HG02763 (cell line): ENCODE data around the gene MNDA.

Experiments
- ATAC-seq: cut with Tn5 transposase; IDR thresholded peaks from one replicate; pipeline ENCODE4 v1.9.1; 2021; ENCODE audit warnings: mild to moderate bottlenecking, moderate library complexity; ENCODE audit not compliant: unreplicated experiment

Gene MNDA

GRCh38 chr1:158830904-158831507 lies at the start of gene MNDA:
MNDA (plus strand) TSS chr1:158831351; CDS start chr1:158842154, 10,803 bp downstream.
- peak; percentile 83 for ATAC-seq

GRCh38 chr1:158793604-158794003 lies 37.5 kb upstream of the MNDA start:
- ATAC-seq: no peak

DNA sequence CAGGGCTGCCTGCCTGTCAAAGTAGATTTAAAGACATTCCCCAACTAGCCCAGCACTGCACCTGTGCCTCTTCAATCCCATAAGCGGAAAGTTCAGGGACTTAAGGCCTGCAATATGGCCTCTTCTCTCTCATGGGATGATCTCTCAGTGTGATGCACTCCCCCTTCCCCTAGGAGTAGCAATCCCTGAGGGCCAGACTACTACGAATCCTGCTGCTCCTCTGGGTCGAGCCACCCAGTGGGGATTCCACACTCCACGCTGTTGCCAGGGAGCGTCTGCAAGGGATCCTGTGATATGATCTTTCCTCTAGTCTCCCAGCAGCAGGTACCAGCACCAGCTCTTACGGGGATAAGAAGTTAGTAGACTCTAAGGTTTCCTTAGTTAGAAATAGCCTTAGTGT lies 36.9 kb upstream of the MNDA start:
- no peak for ATAC-seq

DNA sequence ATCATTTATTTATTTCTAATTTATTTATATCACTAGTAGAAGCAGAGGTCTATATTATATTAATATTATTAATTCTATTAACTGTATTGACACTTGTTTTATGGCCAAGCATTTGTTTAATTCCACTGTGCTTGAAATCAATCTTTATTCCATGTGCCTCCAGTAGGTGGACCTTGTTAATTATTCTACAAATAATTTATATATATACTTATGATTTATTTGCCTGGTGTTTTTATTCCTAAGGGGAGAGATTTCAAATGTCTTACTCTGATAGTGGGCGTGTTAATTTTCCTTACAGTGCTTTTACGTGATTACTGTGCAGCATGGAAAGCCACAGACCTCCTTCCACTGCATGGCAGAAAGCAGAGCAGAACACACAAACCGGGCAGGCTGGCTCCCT lies 32.6 kb upstream of the MNDA start:
- ATAC-seq: no peak

- ATAC-seq: no peak
Observed at GRCh38 chr1:158799689-158800088, 31.5 kb upstream of the MNDA start.

- no peak for ATAC-seq
Observed at GRCh38 chr1:158800526-158800925, 30.6 kb upstream of the MNDA start.

GRCh38 chr1:158801396-158801795 lies 29.8 kb upstream of the MNDA start:
- ATAC-seq: no peak

DNA sequence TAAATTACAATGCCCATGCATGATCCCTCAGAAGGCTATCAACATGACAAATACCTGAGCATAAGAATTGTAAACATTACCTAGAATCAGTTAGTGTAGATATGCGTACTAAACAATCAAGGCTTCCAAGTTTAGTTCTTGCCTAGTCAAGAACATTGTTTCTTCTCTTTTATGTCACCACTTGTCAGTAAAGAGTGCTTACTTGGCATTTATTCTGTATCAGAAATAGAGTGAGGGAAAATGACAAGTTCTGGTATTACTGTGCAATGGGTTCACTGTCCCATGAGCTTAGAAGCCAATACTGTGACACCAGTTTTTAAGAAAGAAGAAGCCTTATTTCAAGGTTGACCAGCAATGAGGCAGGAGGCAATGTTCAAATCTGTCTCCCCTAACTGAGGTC lies 27.5 kb upstream of the MNDA start:
- ATAC-seq: no peak

DNA sequence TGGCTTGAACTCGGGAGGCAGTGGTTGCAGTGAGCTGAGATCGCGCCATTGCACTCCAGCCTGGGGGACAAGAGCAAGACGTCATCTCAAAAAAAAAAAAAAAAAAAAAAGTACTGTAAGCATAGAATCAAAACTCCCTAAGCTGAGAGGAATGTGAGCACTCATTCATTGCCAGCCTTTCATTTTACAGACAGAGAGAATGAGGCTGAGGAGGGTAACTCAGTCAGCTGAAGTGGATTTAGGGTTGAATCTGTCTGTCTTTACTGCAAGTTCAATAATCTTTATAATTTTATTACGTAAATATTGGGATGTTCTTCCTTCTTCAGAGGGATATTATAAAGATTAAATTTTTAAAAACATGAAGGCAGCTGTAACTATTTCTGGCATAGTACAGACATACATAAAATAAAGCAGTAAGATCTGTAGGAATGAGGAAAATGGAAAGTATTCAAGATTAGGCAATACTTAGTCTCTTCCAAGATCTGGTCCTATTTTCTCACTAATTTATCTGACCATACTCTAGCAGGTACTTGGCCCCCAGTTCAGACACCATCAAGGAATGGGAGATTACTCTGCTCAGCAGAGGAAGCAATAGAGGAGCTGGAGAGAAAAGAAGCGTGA lies 24.1 kb upstream of the MNDA start:
- no peak for ATAC-seq

DNA sequence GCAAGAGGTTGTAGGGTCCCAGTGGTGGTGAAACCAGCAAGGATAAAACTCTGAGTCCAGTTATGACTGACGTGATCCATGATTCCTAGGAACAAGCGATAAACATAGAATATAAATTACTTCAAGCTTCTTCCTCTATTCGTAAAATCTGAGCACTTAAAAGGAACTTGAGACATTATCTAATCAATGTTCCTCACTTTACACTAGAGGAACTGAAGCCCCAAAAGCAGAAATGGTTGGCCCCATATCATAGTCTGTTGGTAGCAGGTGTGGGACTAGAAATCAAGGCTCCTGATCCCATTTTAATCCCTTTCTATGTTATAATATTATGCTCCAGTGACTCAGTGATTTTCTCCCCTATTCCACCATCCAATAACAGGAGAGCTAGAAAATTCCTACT lies 21.9 kb upstream of the MNDA start:
- no peak for ATAC-seq

DNA sequence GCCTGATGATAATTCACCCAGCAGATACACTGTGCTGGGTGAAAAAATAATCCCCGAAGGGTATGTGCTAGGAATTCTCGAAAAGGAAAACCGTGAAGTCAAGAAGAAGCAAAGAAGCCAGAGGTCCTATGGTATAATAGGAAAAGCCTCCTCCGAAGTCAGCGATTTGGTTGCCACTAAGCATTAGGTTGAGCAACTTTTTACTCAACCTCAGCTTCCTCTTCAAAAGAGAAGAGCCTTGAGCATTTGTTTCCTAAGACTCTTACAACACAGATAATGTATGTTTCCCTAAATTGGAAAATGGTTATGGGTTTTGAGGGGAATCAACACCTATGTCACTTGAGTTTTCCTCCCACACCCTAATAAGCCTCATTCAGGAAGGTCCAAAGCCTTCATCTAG lies 21.3 kb upstream of the MNDA start:
- no peak for ATAC-seq

DNA sequence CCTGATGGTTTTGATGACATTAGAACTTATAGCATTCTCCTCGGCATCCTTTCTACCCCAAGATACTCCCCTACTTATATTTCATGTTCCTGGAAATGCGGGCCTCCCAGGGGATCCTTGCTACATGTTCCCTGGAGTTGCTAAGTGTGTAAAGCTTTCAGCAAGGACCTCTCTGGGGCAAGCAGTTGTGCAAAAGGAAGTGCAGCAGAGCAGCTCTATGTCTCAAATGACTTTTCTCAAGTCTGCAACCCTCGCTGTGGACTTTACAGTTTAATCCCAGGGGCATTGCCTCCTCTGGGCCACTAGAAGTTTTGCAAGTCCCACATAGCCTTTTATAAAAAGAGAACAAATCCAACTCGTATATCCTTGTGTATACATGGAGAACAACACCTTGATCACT lies 20.8 kb upstream of the MNDA start:
- ATAC-seq: no peak

DNA sequence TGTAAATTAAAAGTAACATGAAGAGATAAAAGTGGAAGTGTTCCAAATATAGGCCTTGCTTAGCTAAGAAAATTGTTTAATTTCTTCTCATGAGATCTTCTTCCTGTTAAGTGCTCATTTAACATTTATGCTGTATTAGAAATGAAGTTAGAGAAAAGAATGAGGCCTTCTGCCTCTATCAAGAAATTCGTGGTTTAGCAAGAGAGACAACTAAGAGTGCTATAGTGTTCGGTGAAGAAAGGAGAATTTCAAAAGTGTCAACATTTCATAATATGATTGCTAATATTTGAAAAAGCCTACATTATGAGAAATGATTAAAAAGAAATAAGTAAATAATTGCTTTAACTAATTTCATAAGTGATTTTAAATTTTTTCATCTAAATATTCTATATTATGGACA lies 18.8 kb upstream of the MNDA start:
- ATAC-seq: no peak

GRCh38 chr1:158813164-158813563 lies 18.0 kb upstream of the MNDA start:
- no peak for ATAC-seq

DNA sequence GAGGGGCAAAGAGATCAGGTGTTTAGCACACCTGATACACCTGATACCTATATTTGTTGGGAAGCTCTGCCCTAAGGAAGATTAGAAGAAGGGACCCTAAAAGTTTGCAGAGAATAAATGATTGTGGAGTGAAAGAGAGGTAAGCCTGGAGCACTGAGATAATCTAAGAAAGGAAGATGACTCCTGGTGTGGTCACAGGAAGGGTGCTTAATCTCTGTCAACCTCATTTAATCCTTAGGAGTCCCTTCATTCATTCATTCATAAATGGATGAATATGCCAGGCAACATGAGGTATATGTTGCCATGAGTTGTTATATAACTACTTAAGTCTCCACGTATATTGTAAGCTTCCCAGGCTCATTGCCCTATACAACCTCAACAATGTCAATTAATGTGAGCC lies 16.2 kb upstream of the MNDA start:
- no peak for ATAC-seq

GRCh38 chr1:158818560-158818959 lies 12.6 kb upstream of the MNDA start:
- ATAC-seq: no peak

DNA sequence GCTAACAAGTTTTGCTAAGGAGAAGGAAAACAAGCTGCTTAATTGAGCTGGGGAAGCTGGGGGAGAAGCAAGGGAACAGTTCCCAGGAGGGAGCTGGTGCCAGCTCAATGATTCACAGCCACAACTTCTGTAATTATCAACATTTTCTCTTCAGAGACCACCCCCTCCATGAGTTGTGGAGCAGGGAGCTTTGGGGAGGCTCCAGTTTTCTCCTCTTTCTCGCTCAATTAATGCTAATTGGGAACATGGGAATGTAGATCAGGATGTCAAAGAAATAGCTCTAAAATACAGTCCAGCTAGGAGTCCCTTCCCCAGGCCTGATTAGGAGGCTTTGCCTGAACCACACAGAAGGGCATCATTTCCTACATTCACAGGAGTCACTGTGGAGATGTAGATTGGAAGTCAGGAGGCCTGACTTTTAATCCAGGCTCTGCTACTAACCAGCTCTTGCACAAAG lies 12.1 kb upstream of the MNDA start:
- no peak for ATAC-seq

GRCh38 chr1:158819461-158820443 lies 11.4 kb upstream of the MNDA start:
- ATAC-seq: no peak

DNA sequence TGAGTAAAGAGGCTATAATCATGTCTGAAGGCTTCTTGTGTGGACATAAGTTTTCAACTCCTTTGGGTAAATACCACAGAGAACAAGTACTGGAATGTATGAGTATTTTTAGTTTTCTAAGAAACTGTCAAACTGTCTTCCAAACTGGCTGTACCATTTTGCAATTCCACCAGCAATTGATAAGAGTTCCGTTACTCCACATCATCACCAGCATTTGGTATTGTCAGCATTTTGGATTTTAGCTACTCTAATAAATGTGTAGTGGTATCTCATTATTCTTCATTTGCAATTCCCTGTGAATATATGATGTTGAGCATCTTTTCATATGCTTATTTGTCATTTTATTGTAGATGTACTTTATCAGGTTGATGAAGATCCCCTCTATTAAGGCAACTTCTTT lies 9.4 kb upstream of the MNDA start:
- no peak for ATAC-seq

GRCh38 chr1:158830074-158830677 lies 975 bp upstream of the MNDA start:
- peak; percentile 67 for ATAC-seq

GRCh38 chr1:158833264-158833663 lies 2.1 kb downstream of the MNDA start:
- no peak for ATAC-seq
